HepG2 (cell line): ENCODE data around the gene AGTPBP1. TPM values are rescaled to one million over a fixed set of nuclear protein-coding genes. Genes with fewer than 3 reads are reported as not detected.

Source experiments
- ATAC-seq: fragments of 200-7000 bp; cut with Tn5 transposase; 3 replicates; pipeline ENCODE4 v1.9.1; 2020; ENCODE audit warnings: mild to moderate bottlenecking, moderate library complexity
- BruUV-seq: library from RNA; stranded (reverse); fragments of 400-500 nt; replicated peaks from 2 replicates; lab custom pipeline; 2021; lab: Mats Ljungman, UMichigan
- CTCF ChIA-PET: fragments of 300-600 bp; formaldehyde crosslinking; extraction: SDS; loops from one replicate; lab custom pipeline; 2021; ENCODE audit warnings: low total read pairs, inconsistent platforms, low intra/inter-chr PET ratio; lab: Yijun Ruan, JAX
- POLR2A ChIA-PET: fragments of 350-600 bp; sonication (Branson Sonifier 250); formaldehyde crosslinking; loops from one replicate; lab custom pipeline; 2020; ENCODE audit warnings: antibody characterized with exemption, inconsistent platforms; lab: Yijun Ruan, JAX
- DNase-seq: peaks from one replicate; pipeline ENCODE4 v3.0.0-alpha.2; 2015; ENCODE audit warnings: low spot score
- FAIRE-seq: peaks from 3 replicates; lab custom pipeline; 2011; peaks lifted over from hg19 to GRCh38; lab: Jason Lieb, UNC
- H2AFZ ChIP-seq: one replicate; pipeline ENCODE4 v1.6.1; 2011; ENCODE audit warnings: low read length, inconsistent platforms
- H3K27ac ChIP-seq: fragments of 300-600 bp; 3 replicates; pipeline ENCODE4 v1.8.0; 2011; ENCODE audit warnings: mixed run types, mild to moderate bottlenecking, mixed read lengths, low read length, inconsistent platforms; ENCODE audit not compliant: insufficient read depth; ENCODE audit errors: extremely low read length
- H3K27me3 ChIP-seq, 2 experiments: fragments of 200-600 bp in 1 of 2; 2 replicates in 1 of 2; 3 replicates in 1 of 2; pipeline versions ENCODE4 v1.6.0 to v1.8.0; 2011; ENCODE audit warnings: low read length in 2 of 2, mild to moderate bottlenecking in 2 of 2, moderate library complexity in 2 of 2, inconsistent platforms in 1 of 2; ENCODE audit not compliant: insufficient read depth in 2 of 2, control insufficient read depth in 1 of 2
- H3K36me3 ChIP-seq, 2 experiments: fragments of 200-600 bp in 1 of 2; replicated peaks in 1 of 2; 2 replicates in 1 of 2; 3 replicates in 1 of 2; pipeline versions ENCODE4 v1.5.1 to v1.8.0; 2011; ENCODE audit warnings: low read length in 2 of 2, inconsistent platforms in 1 of 2; ENCODE audit not compliant: insufficient read depth in 2 of 2, control insufficient read depth in 1 of 2
- H3K4me1 ChIP-seq: 2 replicates; pipeline ENCODE4 v1.5.1; 2012; ENCODE audit warnings: low read length, inconsistent platforms; ENCODE audit not compliant: insufficient read depth
- H3K4me2 ChIP-seq: 2 replicates; pipeline ENCODE4 v1.6.0; 2011; ENCODE audit warnings: low read depth, low read length, inconsistent platforms
- H3K4me3 ChIP-seq, 3 experiments: fragments of 200-600 bp in 1 of 3; sonication (generic), shearing (Covaris generic) in 1 of 3; replicated peaks in 1 of 3; 2 replicates each; pipeline ENCODE4 v1.5.1; 2011 to 2016; ENCODE audit warnings: low read length in 3 of 3, inconsistent platforms in 2 of 3, low read depth in 2 of 3, mild to moderate bottlenecking in 2 of 3, control low read depth in 1 of 3, mixed read lengths in 1 of 3; ENCODE audit not compliant: insufficient read depth in 1 of 3
- H3K79me2 ChIP-seq: one replicate; pipeline ENCODE4 v1.6.1; 2011; ENCODE audit warnings: low read length, inconsistent platforms; ENCODE audit not compliant: insufficient read depth
- H3K9ac ChIP-seq: 2 replicates; pipeline ENCODE4 v1.6.0; 2011; ENCODE audit warnings: mild to moderate bottlenecking, low read depth, low read length, inconsistent platforms; ENCODE audit not compliant: insufficient read depth
- H3K9me3 ChIP-seq: 2 replicates; pipeline ENCODE4 v1.5.1; 2012; ENCODE audit warnings: mild to moderate bottlenecking, low read length
- H4K20me1 ChIP-seq: 2 replicates; pipeline ENCODE4 v1.6.0; 2011; ENCODE audit warnings: inconsistent platforms, mild to moderate bottlenecking, low read length, moderate library complexity; ENCODE audit not compliant: insufficient read depth
- EZH2 ChIP-seq: conservative IDR thresholded peaks from 2 replicates; pipeline ENCODE4 v1.6.1; 2012; ENCODE audit warnings: mild to moderate bottlenecking, low read depth, low read length, moderate library complexity
- GABPA ChIP-seq, 2 experiments: IDR thresholded peaks; 2 replicates each; pipeline ENCODE4 v1.6.1; 2011 to 2016; ENCODE audit warnings: low read depth in 2 of 2, low read length in 1 of 2, missing biosample characterization in 1 of 2, missing genetic modification characterization in 1 of 2
- HES4 ChIP-seq: sonication (generic); formaldehyde crosslinking; IDR thresholded peaks from 2 replicates; pipeline ENCODE4 v1.9.0; 2021; ENCODE audit warnings: mild to moderate bottlenecking, missing genetic modification reagents, borderline replicate concordance
- HOXA5 ChIP-seq: sonication (generic); formaldehyde crosslinking; IDR thresholded peaks from 2 replicates; pipeline ENCODE4 v1.4.0; 2020; ENCODE audit warnings: missing genetic modification reagents
- MNT ChIP-seq: fragments of 450-650 bp; IDR thresholded peaks from 2 replicates; pipeline ENCODE4 v1.6.1; 2016
- RBAK ChIP-seq: sonication (generic); formaldehyde crosslinking; IDR thresholded peaks from 2 replicates; pipeline ENCODE4 v1.5.1; 2020; ENCODE audit warnings: mild to moderate bottlenecking, missing genetic modification reagents
- SP5 ChIP-seq: IDR thresholded peaks from 2 replicates; pipeline ENCODE4 v1.6.1; 2016; ENCODE audit warnings: low read depth, borderline replicate concordance
- ZBTB46 ChIP-seq: sonication (generic); formaldehyde crosslinking; IDR thresholded peaks from 2 replicates; pipeline ENCODE4 v1.4.0; 2020; ENCODE audit warnings: mild to moderate bottlenecking, missing genetic modification reagents, borderline replicate concordance
- ZNF232 ChIP-seq: sonication (generic); formaldehyde crosslinking; IDR thresholded peaks from 2 replicates; pipeline ENCODE4 v1.4.0; 2020; ENCODE audit warnings: missing genetic modification reagents, borderline replicate concordance
- ZNF282 ChIP-seq: fragments of 450-650 bp; IDR thresholded peaks from 2 replicates; pipeline ENCODE4 v1.6.1; 2018; ENCODE audit not compliant: partially characterized antibody
- ZNF496 ChIP-seq: sonication (generic); formaldehyde crosslinking; IDR thresholded peaks from 2 replicates; pipeline ENCODE4 v1.8.1; 2023; ENCODE audit warnings: mild to moderate bottlenecking, moderate library complexity, missing genetic modification reagents; ENCODE audit not compliant: insufficient replicate concordance
- ZNF572 ChIP-seq: sonication (generic); formaldehyde crosslinking; IDR thresholded peaks from 2 replicates; pipeline ENCODE4 v1.5.1; 2020; ENCODE audit warnings: mild to moderate bottlenecking, missing genetic modification reagents
- ZZZ3 ChIP-seq: sonication (generic); formaldehyde crosslinking; IDR thresholded peaks from 2 replicates; pipeline ENCODE4 v1.4.0; 2020; ENCODE audit warnings: missing genetic modification reagents, mild to moderate bottlenecking, borderline replicate concordance
- WGBS: methylation state at CpG from one replicate; pipeline ENCODE4 v1.1.6; 2017; ENCODE audit warnings: low lambda C conversion rate; 5-methylcytosine and 5-hydroxymethylcytosine counted together
- in situ Hi-C: cut with HindIII; loops from 2 replicates; pipeline ENCODE4 v1.10.0; 2017; ENCODE audit warnings: low pct_unique_long_range_greater_than_20kb; ENCODE audit not compliant: extremely low pct_ligation_motif_present
- intact Hi-C: fragments of 100-400 bp; cut with micrococcal nuclease; formaldehyde crosslinking; loops from one replicate; pipeline ENCODE4 v1.10.0; 2022; ENCODE audit not compliant: unreplicated experiment
- polyA plus RNA-seq, 8 experiments: library from polyadenylated mRNA; depleted of rRNA in 3 of 8; stranded (reverse) in 7 of 8; unstranded in 1 of 8; fragments of >200 nt; fragmentation: Illumina TruSeq in 4 of 8; extraction: Trizol in 4 of 8; gene quantifications; 2 replicates each; pipeline versions ENCODE4 v1.2.1 to v1.2.3, GENCODE V29; 2011 to 2016; ENCODE audit warnings: low read depth in 4 of 8, missing spikeins in 1 of 8, mixed read lengths in 1 of 8; ENCODE audit not compliant: insufficient read depth in 1 of 8
- total RNA-seq, 5 experiments: library from RNA; depleted of rRNA; stranded (reverse); fragments of >200 nt; fragmentation: Illumina TruSeq; extraction: Trizol; gene quantifications; 2 replicates each; pipeline ENCODE4 v1.2.3, GENCODE V29; 2016; ENCODE audit warnings: low read depth in 1 of 5

Gene AGTPBP1
- total and polyA plus RNA-seq, 2 of the 13 experiments (the other 11 are each of a cell fraction or from before 2014, with no cell fraction given) = 9.7 to 22.3 TPM

GRCh38 chr9:85505612-85506011, 236.1 kb downstream of the AGTPBP1 start:
- Histone ChIP-seq H3K9ac (no peak overlapping the region), H3K4me2 (no peak overlapping the region), H4K20me1 (no peaks in the 10 kb centered on the region), H3K36me3 (no peaks in the 10 kb centered on the region), H3K27ac (no peak overlapping the region), H3K79me2 (no peaks in the 10 kb centered on the region), H2AFZ (no peak overlapping the region), H3K9me3 (no peaks in the 10 kb centered on the region), H3K27me3 (peaks cover 2 to 12% of the 10 kb centered on the region in 2 experiments; a peak in 2 of 5 replicates), H3K4me3 (no peak overlapping the region), H3K4me1 (no peaks in the 10 kb centered on the region)
- ChIA-PET POLR2A (no interaction called here), CTCF (no interaction called here)
- TF ChIP-seq HES4 (CRISPR knock-in tag) = no peak
- TF ChIP-seq ZNF282 = no peak
- no peak for TF ChIP-seq ZNF232 (CRISPR knock-in tag)
- TF ChIP-seq GABPA (IDR thresholded peaks at IDR 0.05; ENCODE audit: low read depth, low read length) = no peak
- TF ChIP-seq GABPA (CRISPR knock-in tag; IDR thresholded peaks at IDR 0.05; ENCODE audit: low read depth) = no peak
- TF ChIP-seq MNT = no peak
- no peak for TF ChIP-seq ZZZ3 (CRISPR knock-in tag)
- no peak for TF ChIP-seq HOXA5 (CRISPR knock-in tag)
- no peak for TF ChIP-seq ZNF572 (CRISPR knock-in tag)
- no peak for TF ChIP-seq EZH2
- TF ChIP-seq RBAK (CRISPR knock-in tag) = no peak
- TF ChIP-seq ZNF496 (CRISPR knock-in tag) = no peak
- TF ChIP-seq ZBTB46 (CRISPR knock-in tag) = no peak
- no peak for TF ChIP-seq SP5
- DNase-seq = no peak
- intact Hi-C loops (no loop called here), in situ Hi-C loops (no loop called here)
- 0% methylated on average over 3 of the region's 7 CpGs for WGBS
- no peak for FAIRE-seq
- no TSS peak for BruUV-seq
- no peak for ATAC-seq
